H1 (cell line): ENCODE data around the gene ARPP21. TPM values are rescaled to one million over a fixed set of nuclear protein-coding genes. Genes with fewer than 3 reads are reported as not detected.

Experiments
- CTCF ChIA-PET: fragments of 300-600 bp; sonication (Branson Sonifier 250); formaldehyde crosslinking; loops from one replicate; lab custom pipeline; 2021; ENCODE audit not compliant: partially characterized antibody; lab: Charles Lee
- POLR2A ChIA-PET: fragments of 300-600 bp; sonication (Branson Sonifier 250); formaldehyde crosslinking; loops from one replicate; lab custom pipeline; 2021; ENCODE audit warnings: inconsistent platforms; ENCODE audit not compliant: partially characterized antibody; lab: Charles Lee
- DNase-seq, 2 experiments: peaks; one replicate each; pipeline versions ENCODE4 v3.0.0 to v3.0.0-alpha.2; 2010 to 2022; ENCODE audit warnings: low spot score in 2 of 2, low read depth in 1 of 2, mixed read lengths in 1 of 2
- FAIRE-seq: peaks from 2 replicates; lab custom pipeline; 2011; peaks lifted over from hg19 to GRCh38; lab: Jason Lieb, UNC
- H2AFZ ChIP-seq: 2 replicates; pipeline ENCODE4 v1.8.1; 2012; ENCODE audit warnings: low read length, inconsistent platforms
- H2AK5ac ChIP-seq: 2 replicates; pipeline ENCODE4 v1.6.1; 2013; ENCODE audit warnings: low read depth, low read length
- H2BK120ac ChIP-seq: replicated peaks from 2 replicates; pipeline ENCODE3; 2013; ENCODE audit warnings: low read depth, low read length, inconsistent platforms
- H2BK12ac ChIP-seq: 2 replicates; pipeline ENCODE4 v1.6.1; 2013; ENCODE audit warnings: low read depth, low read length
- H2BK15ac ChIP-seq: 2 replicates; pipeline ENCODE4 v1.6.1; 2013; ENCODE audit warnings: low read length
- H2BK20ac ChIP-seq: 2 replicates; pipeline ENCODE4 v1.6.1; 2013; ENCODE audit warnings: low read length
- H2BK5ac ChIP-seq: 2 replicates; pipeline ENCODE4 v1.6.1; 2013; ENCODE audit warnings: low read depth, low read length
- H3K14ac ChIP-seq: 2 replicates; pipeline ENCODE4 v1.6.1; 2013; ENCODE audit warnings: inconsistent platforms; ENCODE audit not compliant: insufficient read length
- H3K18ac ChIP-seq: 2 replicates; pipeline ENCODE4 v1.6.1; 2013; ENCODE audit warnings: low read length; ENCODE audit errors: extremely low read depth
- H3K23ac ChIP-seq: 2 replicates; pipeline ENCODE4 v1.6.1; 2013; ENCODE audit warnings: inconsistent platforms; ENCODE audit not compliant: insufficient read length
- H3K23me2 ChIP-seq: 2 replicates; pipeline ENCODE4 v1.6.1; 2013; ENCODE audit warnings: low read depth, low read length
- H3K27ac ChIP-seq: 2 replicates; pipeline ENCODE4 v1.6.1; 2011; ENCODE audit warnings: low read depth, low read length, inconsistent platforms
- H3K27me3 ChIP-seq, 4 experiments: replicated peaks in 1 of 4; 1 replicate in 1 of 4; 2 replicates in 3 of 4; pipeline versions ENCODE4 v1.6.1 to v1.8.1; 2011 to 2013; ENCODE audit warnings: low read length in 3 of 4, mild to moderate bottlenecking in 3 of 4, inconsistent platforms in 2 of 4, mixed read lengths in 2 of 4, moderate library complexity in 1 of 4; ENCODE audit not compliant: control insufficient read depth in 3 of 4, insufficient read depth in 3 of 4; ENCODE audit errors: extremely low read depth in 1 of 4
- H3K36me3 ChIP-seq, 4 experiments: 2 replicates each; pipeline versions ENCODE4 v1.6.1 to v1.8.1; 2011 to 2013; ENCODE audit warnings: mild to moderate bottlenecking in 4 of 4, low read length in 3 of 4, moderate library complexity in 2 of 4, control low read depth in 1 of 4, inconsistent platforms in 1 of 4; ENCODE audit not compliant: insufficient read depth in 4 of 4, control insufficient read depth in 2 of 4
- H3K4ac ChIP-seq: replicated peaks from 2 replicates; pipeline ENCODE3; 2013; ENCODE audit warnings: low read length, low read depth, mixed read lengths, inconsistent platforms; ENCODE audit not compliant: insufficient read length
- H3K4me1 ChIP-seq, 4 experiments: replicated peaks in 1 of 4; 1 replicate in 1 of 4; 2 replicates in 3 of 4; pipeline versions ENCODE4 v1.6.1 to v1.8.1; 2011 to 2013; ENCODE audit warnings: low read length in 3 of 4, inconsistent platforms in 2 of 4, mixed read lengths in 1 of 4; ENCODE audit not compliant: insufficient read depth in 4 of 4, control insufficient read depth in 3 of 4
- H3K4me2 ChIP-seq, 2 experiments: 2 replicates each; pipeline versions ENCODE4 v1.6.1 to v1.8.1; 2011 to 2013; ENCODE audit warnings: low read depth in 2 of 2, low read length in 2 of 2, control low read depth in 1 of 2, inconsistent platforms in 1 of 2, mild to moderate bottlenecking in 1 of 2; ENCODE audit not compliant: insufficient read depth in 1 of 2
- H3K4me3 ChIP-seq, 4 experiments: fragments of 200-600, 300-600 bp in 1 of 4; sonication (generic), shearing (Covaris generic), sonication (Bioruptor Twin) in 1 of 4; 2 replicates each; pipeline versions ENCODE4 v1.5.1 to v1.8.1; 2011 to 2016; ENCODE audit warnings: low read length in 4 of 4, low read depth in 3 of 4, control low read depth in 2 of 4, inconsistent platforms in 2 of 4, mild to moderate bottlenecking in 2 of 4, mixed read lengths in 1 of 4, moderate library complexity in 1 of 4; ENCODE audit not compliant: insufficient read depth in 2 of 4; ENCODE audit errors: extremely low read depth in 1 of 4
- H3K56ac ChIP-seq: replicated peaks from 2 replicates; pipeline ENCODE3; 2013; ENCODE audit warnings: low read depth, mild to moderate bottlenecking, mixed read lengths, low read length, inconsistent platforms; ENCODE audit not compliant: insufficient read length
- H3K79me1 ChIP-seq: 2 replicates; pipeline ENCODE4 v1.6.1; 2013; ENCODE audit warnings: low read depth, low read length, control low read depth
- H3K79me2 ChIP-seq, 2 experiments: 2 replicates each; pipeline versions ENCODE4 v1.6.1 to v1.8.1; 2012 to 2013; ENCODE audit warnings: low read length in 2 of 2, mild to moderate bottlenecking in 2 of 2, inconsistent platforms in 1 of 2; ENCODE audit not compliant: insufficient read depth in 2 of 2, control insufficient read depth in 1 of 2
- H3K9ac ChIP-seq, 4 experiments: replicated peaks in 1 of 4; 1 replicate in 1 of 4; 2 replicates in 3 of 4; pipeline versions ENCODE4 v1.6.1 to v1.8.1; 2011 to 2013; ENCODE audit warnings: low read depth in 3 of 4, low read length in 3 of 4, control low read depth in 2 of 4, mild to moderate bottlenecking in 2 of 4, moderate library complexity in 2 of 4, inconsistent platforms in 1 of 4; ENCODE audit errors: extremely low read depth in 1 of 4
- H3K9me3 ChIP-seq, 2 experiments: 2 replicates each; pipeline versions ENCODE4 v1.6.1 to v1.8.1; 2012 to 2013; ENCODE audit warnings: mild to moderate bottlenecking in 2 of 2, moderate library complexity in 2 of 2, control low read depth in 1 of 2, inconsistent platforms in 1 of 2, low read depth in 1 of 2, low read length in 1 of 2, mixed read lengths in 1 of 2; ENCODE audit not compliant: insufficient read depth in 2 of 2
- H4K20me1 ChIP-seq, 2 experiments: replicated peaks in 1 of 2; 2 replicates each; pipeline versions ENCODE3 to v1.8.1; 2011 to 2013; ENCODE audit warnings: inconsistent platforms in 2 of 2, low read length in 2 of 2, mild to moderate bottlenecking in 1 of 2; ENCODE audit not compliant: insufficient read depth in 2 of 2, control insufficient read depth in 1 of 2
- H4K5ac ChIP-seq: 2 replicates; pipeline ENCODE4 v1.6.1; 2013; ENCODE audit warnings: low read length, low read depth, mixed read lengths, inconsistent platforms; ENCODE audit not compliant: insufficient read length
- H4K8ac ChIP-seq: 2 replicates; pipeline ENCODE4 v1.8.0; 2013; ENCODE audit warnings: mild to moderate bottlenecking, moderate library complexity, low read length, inconsistent platforms; ENCODE audit not compliant: insufficient read depth; ENCODE audit errors: extremely low read depth
- H4K91ac ChIP-seq: replicated peaks from 2 replicates; pipeline ENCODE3; 2013; ENCODE audit warnings: low read length, mixed read lengths, inconsistent platforms; ENCODE audit not compliant: insufficient read length
- HDAC2 ChIP-seq, 2 experiments: fragments of 300-600 bp in 1 of 2; sonication (generic) in 1 of 2; IDR thresholded peaks; 2 replicates each; pipeline ENCODE4 v1.6.1; 2011 to 2012; ENCODE audit warnings: low read depth in 2 of 2, low read length in 2 of 2, mild to moderate bottlenecking in 2 of 2, moderate library complexity in 2 of 2, borderline replicate concordance in 1 of 2, inconsistent platforms in 1 of 2
- KDM4A ChIP-seq: IDR thresholded peaks from one replicate; pipeline ENCODE4 v1.7.1; 2012; ENCODE audit warnings: low read depth, mild to moderate bottlenecking, moderate library complexity, low read length, inconsistent platforms; ENCODE audit not compliant: severe bottlenecking
- NANOG ChIP-seq: IDR thresholded peaks from 2 replicates; pipeline ENCODE4 v1.6.1; 2011; ENCODE audit warnings: low read length, low read depth, mild to moderate bottlenecking, inconsistent platforms; ENCODE audit not compliant: insufficient read depth, poor library complexity, severe bottlenecking
- SRF ChIP-seq: IDR thresholded peaks from 2 replicates; pipeline ENCODE4 v1.6.1; 2011; ENCODE audit warnings: mild to moderate bottlenecking, low read depth, low read length, moderate library complexity
- TAF1 ChIP-seq: IDR thresholded peaks from 2 replicates; pipeline ENCODE4 v1.6.1; 2011; ENCODE audit warnings: mild to moderate bottlenecking, low read depth, low read length
- WGBS, 2 experiments: shearing (Covaris generic) in 1 of 2; methylation state at CpG; one replicate each; pipeline versions ENCODE4 v1.1.6 to v1.1.7; 2013 to 2015; ENCODE audit warnings: low lambda C conversion rate in 2 of 2, mixed read lengths in 2 of 2, inconsistent platforms in 1 of 2, low coverage in 1 of 2, missing lambda C conversion rate in 1 of 2; ENCODE audit not compliant: insufficient replicate concordance in 2 of 2, insufficient coverage in 1 of 2, insufficient read length in 1 of 2; ENCODE audit errors: extremely low coverage in 1 of 2, missing lambda C conversion rate in 1 of 2; 5-methylcytosine and 5-hydroxymethylcytosine counted together
- polyA plus RNA-seq, 7 experiments: library from polyadenylated mRNA; depleted of rRNA in 3 of 7; stranded (reverse) in 5 of 7; unstranded in 2 of 7; fragments of >200 nt in 5 of 7; fragments of 200-250 nt in 2 of 7; gene quantifications; 1 replicate in 5 of 7; 2 replicates in 1 of 7; 4 replicates in 1 of 7; pipeline versions ENCODE4 v1.2.1 to v1.2.3, GENCODE V29; 2011 to 2013; ENCODE audit warnings: missing spikeins in 2 of 7, mixed read lengths in 2 of 7
- total RNA-seq: library from RNA; stranded (reverse); fragmentation: NEBNext Ultra II Directional; extraction: Animal tissue kit (Norgen Biotek cat#: 25700); gene quantifications from 2 replicates; pipeline ENCODE4 v1.2.1, GENCODE V29; 2021
- TF ChIP-seq, protein P1 (sequence below): IDR thresholded peaks from 2 replicates; pipeline ENCODE4 v1.6.1; 2012; ENCODE audit warnings: low read length, inconsistent platforms

Gene ARPP21
- total and polyA plus RNA-seq, 2 of the 8 experiments (the other 6 are each of a cell fraction or from before 2014, with no cell fraction given) = not detected

GRCh38 chr3:35678643-35679161, 39.4 kb downstream of the ARPP21 start:
- POLR2A ChIA-PET = no interaction called here
- Histone ChIP-seq H2BK120ac (no peak overlapping the region), H3K56ac (no peak overlapping the region), H3K27me3 (no peaks in the 10 kb centered on the region), H4K5ac (no peak overlapping the region), H3K79me1 (no peaks in the 10 kb centered on the region), H3K23me2 (no peaks in the 10 kb centered on the region), H4K20me1 (no peaks in the 10 kb centered on the region), H4K91ac (no peak overlapping the region), H3K18ac (no peak overlapping the region), H2AK5ac (no peak overlapping the region), H2AFZ (no peak overlapping the region), H2BK5ac (no peak overlapping the region), H3K23ac (no peak overlapping the region), H3K14ac (no peak overlapping the region), H3K4me2 (no peak overlapping the region), H2BK15ac (no peak overlapping the region), H3K79me2 (no peaks in the 10 kb centered on the region), H3K4ac (no peak overlapping the region), H3K9me3 (no peaks in the 10 kb centered on the region), H2BK20ac (no peak overlapping the region), H3K36me3 (no peaks in the 10 kb centered on the region), H4K8ac (no peak overlapping the region), H3K4me3 (no peak overlapping the region), H3K4me1 (no peaks in the 10 kb centered on the region), H3K9ac (no peak overlapping the region), H2BK12ac (no peak overlapping the region), H3K27ac (no peak overlapping the region)
- CTCF ChIA-PET = interaction anchor here (0.6 kb wide), 1 partner anchor 87 kb away, joined by 3 read pairs; no protein-coding TSS in a partner anchor
- no peak for FAIRE-seq
- DNase-seq = no peak
- WGBS, 2 experiments = 94% methylated on average over 7 of the region's 7 CpGs; no CpG with 5 or more reads in 1 of the 2 experiments
- TF ChIP-seq TAF1 = no peak
- TF ChIP-seq KDM4A = no peak
- TF ChIP-seq, protein P1, sequence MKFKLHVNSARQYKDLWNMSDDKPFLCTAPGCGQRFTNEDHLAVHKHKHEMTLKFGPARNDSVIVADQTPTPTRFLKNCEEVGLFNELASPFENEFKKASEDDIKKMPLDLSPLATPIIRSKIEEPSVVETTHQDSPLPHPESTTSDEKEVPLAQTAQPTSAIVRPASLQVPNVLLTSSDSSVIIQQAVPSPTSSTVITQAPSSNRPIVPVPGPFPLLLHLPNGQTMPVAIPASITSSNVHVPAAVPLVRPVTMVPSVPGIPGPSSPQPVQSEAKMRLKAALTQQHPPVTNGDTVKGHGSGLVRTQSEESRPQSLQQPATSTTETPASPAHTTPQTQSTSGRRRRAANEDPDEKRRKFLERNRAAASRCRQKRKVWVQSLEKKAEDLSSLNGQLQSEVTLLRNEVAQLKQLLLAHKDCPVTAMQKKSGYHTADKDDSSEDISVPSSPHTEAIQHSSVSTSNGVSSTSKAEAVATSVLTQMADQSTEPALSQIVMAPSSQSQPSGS = no peak
- no peak for TF ChIP-seq SRF
- TF ChIP-seq NANOG = no peak
- no peak for TF ChIP-seq HDAC2 (IDR thresholded peaks at IDR 0.05; ENCODE audit: borderline replicate concordance in 1 of 2, low read depth in 2 of 2, low read length in 2 of 2)
